HG03432 (cell line): ENCODE results near the gene CBFA2T2.
"Not testable (repeated sequence)": the region's sequence is repeated elsewhere in the genome, so short reads cannot be mapped to it uniquely, and the experiment has no call there.

Experiments
- ATAC-seq: cut with Tn5 transposase; IDR thresholded peaks from one replicate; pipeline ENCODE4 v1.9.1; 2021; ENCODE audit warnings: mild to moderate bottlenecking, moderate library complexity; ENCODE audit not compliant: unreplicated experiment

CBFA2T2 gene

GRCh38 chr20:33606118-33606771 is 116.3 kb downstream of the CBFA2T2 start:
- peak; percentile 60 for ATAC-seq

- ATAC-seq = no peak
These were observed 119.6 kb downstream of the CBFA2T2 start for GRCh38 chr20:33609504-33609903.

- no peak for ATAC-seq
These were observed 121.2 kb downstream of the CBFA2T2 start for GRCh38 chr20:33611106-33611505.

GRCh38 chr20:33612001-33612400 is 122.1 kb downstream of the CBFA2T2 start:
- no peak for ATAC-seq

GRCh38 chr20:33621717-33622400 is 132.0 kb downstream of the CBFA2T2 start:
- no peak for ATAC-seq

- no peak for ATAC-seq
These were observed 132.9 kb downstream of the CBFA2T2 start for GRCh38 chr20:33622705-33623365.

GRCh38 chr20:33624399-33624798 is 134.5 kb downstream of the CBFA2T2 start:
- ATAC-seq = no peak

GRCh38 chr20:33626190-33626589 is 136.3 kb downstream of the CBFA2T2 start:
- no peak for ATAC-seq

- ATAC-seq = no peak
These were observed 137.8 kb downstream of the CBFA2T2 start for GRCh38 chr20:33627577-33628216.

- no peak for ATAC-seq
These were observed 139.6 kb downstream of the CBFA2T2 start for GRCh38 chr20:33629533-33629932.

GRCh38 chr20:33629979-33630378 is 140.1 kb downstream of the CBFA2T2 start:
- no peak for ATAC-seq

- no peak for ATAC-seq
These were observed 140.6 kb downstream of the CBFA2T2 start for GRCh38 chr20:33630507-33630906.

GRCh38 chr20:33631910-33632309 is 142.0 kb downstream of the CBFA2T2 start:
- ATAC-seq = not testable (repeated sequence)

GRCh38 chr20:33635341-33635740 is 145.4 kb downstream of the CBFA2T2 start:
- no peak for ATAC-seq

- no peak for ATAC-seq
These were observed 146.9 kb downstream of the CBFA2T2 start for GRCh38 chr20:33636776-33637175.

GRCh38 chr20:33640287-33640686 is 150.4 kb downstream of the CBFA2T2 start:
- ATAC-seq = no peak

GRCh38 chr20:33644313-33645071 is 154.6 kb downstream of the CBFA2T2 start:
- ATAC-seq = no peak

GRCh38 chr20:33645072-33645358 is 155.1 kb downstream of the CBFA2T2 start:
- no peak for ATAC-seq

GRCh38 chr20:33645396-33645795 is 155.5 kb downstream of the CBFA2T2 start:
- ATAC-seq = no peak

- ATAC-seq = no peak
These were observed 156.3 kb downstream of the CBFA2T2 start for GRCh38 chr20:33646191-33646590.

- ATAC-seq = not testable (repeated sequence)
These were observed 157.2 kb downstream of the CBFA2T2 start for GRCh38 chr20:33646959-33647602.
